GM23338 (cell line): Measurements from ENCODE around the gene ATF6. TPM values are rescaled to one million over a fixed set of nuclear protein-coding genes. Genes with fewer than 3 reads are reported as not detected.

Source experiments
- ATAC-seq: fragments of 200-7000 bp; cut with Tn5 transposase; 3 replicates; pipeline ENCODE4 v1.9.1; 2020
- DNase-seq: peaks from one replicate; pipeline ENCODE4 v3.0.0-alpha.2; 2015; ENCODE audit warnings: low spot score
- H2AFZ ChIP-seq: fragments of 200-600 bp; sonication (generic); 2 replicates; pipeline ENCODE4 v1.8.0; 2016; ENCODE audit warnings: antibody characterized with exemption, mild to moderate bottlenecking, moderate library complexity
- H3F3A ChIP-seq: fragments of 200-600 bp; sonication (generic); replicated peaks from 2 replicates; pipeline ENCODE4 v1.8.0; 2017; ENCODE audit warnings: antibody characterized with exemption, mixed run types, low read depth
- H3K27ac ChIP-seq: fragments of 200-600 bp; sonication (generic); 2 replicates; pipeline ENCODE4 v1.6.1; 2016; ENCODE audit warnings: low read depth
- H3K27me3 ChIP-seq: fragments of 200-600 bp; sonication (generic); 2 replicates; pipeline ENCODE4 v1.8.0; 2016; ENCODE audit warnings: mild to moderate bottlenecking, mixed run types, moderate library complexity; ENCODE audit not compliant: insufficient read depth
- H3K36me3 ChIP-seq: fragments of 200-600 bp; sonication (generic); 2 replicates; pipeline ENCODE4 v1.8.0; 2016; ENCODE audit warnings: mild to moderate bottlenecking; ENCODE audit not compliant: insufficient read depth
- H3K4me1 ChIP-seq: fragments of 200-600 bp; sonication (generic); 2 replicates; pipeline ENCODE4 v1.8.0; 2016; ENCODE audit warnings: mild to moderate bottlenecking, moderate library complexity; ENCODE audit not compliant: insufficient read depth
- H3K4me2 ChIP-seq: fragments of 200-600 bp; sonication (generic); 2 replicates; pipeline ENCODE4 v1.7.1; 2017; ENCODE audit warnings: mixed run types
- H3K4me3 ChIP-seq: fragments of 200-600 bp; sonication (generic); 2 replicates; pipeline ENCODE4 v1.6.1; 2016; ENCODE audit warnings: mixed run types
- H3K79me2 ChIP-seq: fragments of 200-600 bp; sonication (generic); replicated peaks from 2 replicates; pipeline ENCODE4 v1.8.0; 2017; ENCODE audit warnings: mild to moderate bottlenecking; ENCODE audit not compliant: insufficient read depth
- H3K9me2 ChIP-seq: fragments of 200-600 bp; sonication (generic); 2 replicates; pipeline ENCODE4 v1.8.0; 2017; ENCODE audit not compliant: insufficient read depth
- H4K20me1 ChIP-seq: fragments of 200-600 bp; sonication (generic); replicated peaks from 2 replicates; pipeline ENCODE4 v1.8.0; 2017; ENCODE audit warnings: mild to moderate bottlenecking; ENCODE audit not compliant: insufficient read depth
- H3K27ac Mint-ChIP-seq: 2 replicates; pipeline ENCODE4 v1.8.0; 2020; ENCODE audit warnings: inconsistent platforms, mild to moderate bottlenecking, moderate library complexity, mixed read lengths
- H3K27me3 Mint-ChIP-seq: 3 replicates; pipeline ENCODE4 v1.8.0; 2022; ENCODE audit warnings: low read depth, mild to moderate bottlenecking, moderate library complexity, mixed read lengths, inconsistent platforms; ENCODE audit not compliant: insufficient read depth, poor library complexity
- H3K36me3 Mint-ChIP-seq: 3 replicates; pipeline ENCODE4 v1.8.0; 2021; ENCODE audit warnings: low read depth, mild to moderate bottlenecking, inconsistent platforms, moderate library complexity, mixed read lengths
- H3K4me1 Mint-ChIP-seq: 3 replicates; pipeline ENCODE4 v1.8.0; 2020; ENCODE audit warnings: mild to moderate bottlenecking, inconsistent platforms, mixed read lengths
- H3K4me3 Mint-ChIP-seq: 3 replicates; pipeline ENCODE4 v1.8.0; 2021; ENCODE audit warnings: moderate library complexity, mild to moderate bottlenecking, inconsistent platforms, mixed read lengths
- H3K9me3 Mint-ChIP-seq: 3 replicates; pipeline ENCODE4 v1.8.0; 2020; ENCODE audit warnings: moderate library complexity, mild to moderate bottlenecking, inconsistent platforms, mixed read lengths
- CREB1 ChIP-seq: fragments of 250-450 bp; sonication (Bioruptor Pico); IDR thresholded peaks from 2 replicates; pipeline ENCODE4 v1.5.0; 2020; ENCODE audit warnings: low read depth, mild to moderate bottlenecking, moderate library complexity
- CTCF ChIP-seq, 2 experiments: fragments of 200-600 bp in 1 of 2; sonication (generic) in 1 of 2; conservative IDR thresholded peaks; 2 replicates each; pipeline versions ENCODE4 v1.5.1 to v1.6.1; 2016 to 2017; ENCODE audit warnings: antibody characterized with exemption in 2 of 2, low read depth in 2 of 2, mild to moderate bottlenecking in 2 of 2, moderate library complexity in 1 of 2
- ETS1 ChIP-seq: IDR thresholded peaks from 2 replicates; pipeline ENCODE4 v1.6.1; 2016; ENCODE audit warnings: antibody characterized with exemption
- EZH2 ChIP-seq: fragments of 200-600 bp; sonication (generic); IDR thresholded peaks from one replicate; pipeline ENCODE4 v1.8.0; 2017; ENCODE audit warnings: antibody characterized with exemption, mild to moderate bottlenecking, low read depth; ENCODE audit not compliant: unreplicated experiment
- EZH2phosphoT487 ChIP-seq: fragments of 200-600 bp; sonication (generic); IDR thresholded peaks from one replicate; pipeline ENCODE4 v1.8.1; 2018; ENCODE audit warnings: antibody characterized with exemption; ENCODE audit not compliant: unreplicated experiment
- JUNB ChIP-seq: IDR thresholded peaks from one replicate; pipeline ENCODE4 v1.6.1; 2016; ENCODE audit warnings: antibody characterized with exemption; ENCODE audit not compliant: unreplicated experiment
- NANOG ChIP-seq: IDR thresholded peaks from 2 replicates; pipeline ENCODE4 v1.6.1; 2016; ENCODE audit warnings: antibody characterized with exemption, borderline replicate concordance
- POLR2AphosphoS5 ChIP-seq: IDR thresholded peaks from 2 replicates; pipeline ENCODE4 v1.6.1; 2016; ENCODE audit warnings: antibody characterized with exemption, low read depth
- REST ChIP-seq: IDR thresholded peaks from one replicate; pipeline ENCODE4 v1.6.1; 2018; ENCODE audit warnings: antibody characterized with exemption; ENCODE audit not compliant: unreplicated experiment
- STAT1 ChIP-seq: IDR thresholded peaks from one replicate; pipeline ENCODE4 v1.6.1; 2016; ENCODE audit warnings: antibody characterized with exemption; ENCODE audit not compliant: unreplicated experiment
- ZNF114 ChIP-seq: fragments of 250-450 bp; sonication (Bioruptor Pico); IDR thresholded peaks from 2 replicates; pipeline ENCODE4 v1.5.0; 2020; ENCODE audit warnings: mild to moderate bottlenecking, moderate library complexity
- ZNF331 ChIP-seq: fragments of 250-450 bp; sonication (Bioruptor Pico); IDR thresholded peaks from 2 replicates; pipeline ENCODE4 v1.5.0; 2020; ENCODE audit warnings: low read depth, mild to moderate bottlenecking, moderate library complexity
- ZNF462 ChIP-seq: fragments of 250-450 bp; sonication (Bioruptor Pico); IDR thresholded peaks from 2 replicates; pipeline ENCODE4 v1.5.0; 2020; ENCODE audit warnings: mild to moderate bottlenecking, moderate library complexity
- polyA plus RNA-seq: library from polyadenylated mRNA; unstranded; fragments of >200 nt; fragmentation: Nextera tagmentation; extraction: Ambion mirVana; gene quantifications from 2 replicates; pipeline ENCODE4 v1.2.1, GENCODE V29; 2016
- total RNA-seq: library from RNA; depleted of rRNA; stranded (reverse); fragments of >200 nt; shearing (Covaris generic); gene quantifications from 2 replicates; pipeline ENCODE4 v1.2.3, GENCODE V29; 2014

Gene ATF6
- total and polyA plus RNA-seq, 2 experiments from 2014 or later = 5.0 to 13.5 TPM

GRCh38 chr1:161993576-161993975 lies 227.5 kb downstream of the ATF6 start:
- H3K4me3 Mint-ChIP-seq = no peak overlapping the region

More at GRCh38 chr1:161993576-161993975, 227.5 kb downstream of the ATF6 start:
- Mint-ChIP-seq H3K9me3 (peaks cover 4% of the 10 kb centered on the region), H3K4me1 (no peaks in the 10 kb centered on the region; the same call in 2 of the 3 replicates), H3K27ac (no peak overlapping the region), H3K27me3 (no peaks in the 10 kb centered on the region), H3K36me3 (peaks cover 12% of the 10 kb centered on the region)
- Histone ChIP-seq H2AFZ (no peak overlapping the region), H3K27me3 (no peaks in the 10 kb centered on the region), H3F3A (no peaks in the 10 kb centered on the region), H3K36me3 (no peaks in the 10 kb centered on the region), H3K4me3 (no peak overlapping the region), H3K9me2 (no peaks in the 10 kb centered on the region), H4K20me1 (no peaks in the 10 kb centered on the region), H3K79me2 (no peaks in the 10 kb centered on the region), H3K4me2 (no peak overlapping the region), H3K4me1 (no peaks in the 10 kb centered on the region), H3K27ac (no peak overlapping the region)
- DNase-seq (no peak), ATAC-seq (no peak)
- TF ChIP-seq ZNF331 (CRISPR knock-in tag) (no peak), STAT1 (no peak), ETS1 (no peak), EZH2 (no peak), NANOG (no peak), EZH2phosphoT487 (no peak), ZNF114 (no peak), POLR2AphosphoS5 (no peak), REST (no peak), ZNF462 (CRISPR knock-in tag) (no peak), JUNB (no peak), CREB1 (CRISPR knock-in tag) (no peak), CTCF (conservative IDR thresholded peaks at IDR 0.05; ENCODE audit: low read depth in 2 of 2) (no peak)
